Measurements from ENCODE around the gene SLC8A1. TPM values are rescaled to one million over a fixed set of nuclear protein-coding genes. Genes with fewer than 3 reads are reported as not detected.

Gene SLC8A1
- total RNA-seq, 4 donors from 2014 or later, result 8.1 to 22.9 (median 9.3) TPM

DNA sequence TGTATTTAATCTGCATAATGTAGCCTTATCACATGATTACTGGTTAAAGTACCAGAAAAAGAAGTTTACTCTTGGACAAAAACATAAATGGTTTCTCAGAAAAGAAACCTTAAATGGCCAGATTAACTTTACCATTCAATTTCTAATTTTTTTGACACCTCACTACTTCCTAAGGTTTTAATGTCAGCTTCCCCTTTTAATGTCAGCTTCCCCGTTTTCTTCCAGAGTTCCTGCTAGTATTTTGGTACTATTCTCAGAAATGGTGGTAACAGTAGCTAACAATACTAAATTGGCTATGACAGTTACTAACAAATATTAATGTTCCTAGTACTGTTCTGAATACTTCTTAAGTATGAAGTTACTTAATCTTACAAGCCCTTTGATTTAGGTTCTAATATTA, 22.4 kb upstream of the SLC8A1 start:
- WGBS, 2 donors, result 59 to 68% methylated on average over 1 of the region's 1 CpG
- Histone ChIP-seq H3K27me3 (no peaks in the 10 kb centered on the region), H3K27ac (no peak overlapping the region), H3K36me3 (no peaks in the 10 kb centered on the region), H3K9me3 (no peaks in the 10 kb centered on the region), H3K4me3 (no peak overlapping the region), H3K4me1 (no peaks in the 10 kb centered on the region)
- TF ChIP-seq, protein P1, sequence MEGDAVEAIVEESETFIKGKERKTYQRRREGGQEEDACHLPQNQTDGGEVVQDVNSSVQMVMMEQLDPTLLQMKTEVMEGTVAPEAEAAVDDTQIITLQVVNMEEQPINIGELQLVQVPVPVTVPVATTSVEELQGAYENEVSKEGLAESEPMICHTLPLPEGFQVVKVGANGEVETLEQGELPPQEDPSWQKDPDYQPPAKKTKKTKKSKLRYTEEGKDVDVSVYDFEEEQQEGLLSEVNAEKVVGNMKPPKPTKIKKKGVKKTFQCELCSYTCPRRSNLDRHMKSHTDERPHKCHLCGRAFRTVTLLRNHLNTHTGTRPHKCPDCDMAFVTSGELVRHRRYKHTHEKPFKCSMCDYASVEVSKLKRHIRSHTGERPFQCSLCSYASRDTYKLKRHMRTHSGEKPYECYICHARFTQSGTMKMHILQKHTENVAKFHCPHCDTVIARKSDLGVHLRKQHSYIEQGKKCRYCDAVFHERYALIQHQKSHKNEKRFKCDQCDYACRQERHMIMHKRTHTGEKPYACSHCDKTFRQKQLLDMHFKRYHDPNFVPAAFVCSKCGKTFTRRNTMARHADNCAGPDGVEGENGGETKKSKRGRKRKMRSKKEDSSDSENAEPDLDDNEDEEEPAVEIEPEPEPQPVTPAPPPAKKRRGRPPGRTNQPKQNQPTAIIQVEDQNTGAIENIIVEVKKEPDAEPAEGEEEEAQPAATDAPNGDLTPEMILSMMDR (IDR thresholded peaks at IDR 0.05), result no peak
- no peak for TF ChIP-seq POLR2A (IDR thresholded peaks at IDR 0.05)
- no peak for TF ChIP-seq EP300 (IDR thresholded peaks at IDR 0.05)
- no peak for DNase-seq (ENCODE audit: low spot score in 2 of 2)

DNA sequence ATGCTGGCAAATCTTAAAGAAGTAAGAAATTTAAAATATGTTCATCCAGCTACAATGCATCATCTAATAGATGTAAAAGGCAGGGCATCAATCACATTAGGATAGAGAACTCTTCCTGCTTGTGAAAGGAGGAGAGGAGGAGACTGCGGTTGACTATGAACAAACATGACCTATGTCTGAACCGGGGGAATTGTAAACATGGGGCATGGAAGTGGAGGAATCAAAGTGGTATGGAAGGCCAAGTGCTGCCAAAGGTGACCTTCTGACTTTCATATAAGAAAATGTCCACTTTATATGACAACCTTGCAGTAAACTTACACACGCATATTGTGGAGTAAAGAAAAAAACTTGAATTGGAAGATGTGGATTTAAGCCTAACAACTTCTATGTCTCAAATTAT, 20.0 kb upstream of the SLC8A1 start:
- TF ChIP-seq POLR2A (IDR thresholded peaks at IDR 0.05), result no peak
- TF ChIP-seq EP300 (IDR thresholded peaks at IDR 0.05), result no peak
- TF ChIP-seq, protein P1 (IDR thresholded peaks at IDR 0.05), result no peak
- WGBS, 2 donors, result 48 to 60% methylated on average over 3 of the region's 3 CpGs

DNA sequence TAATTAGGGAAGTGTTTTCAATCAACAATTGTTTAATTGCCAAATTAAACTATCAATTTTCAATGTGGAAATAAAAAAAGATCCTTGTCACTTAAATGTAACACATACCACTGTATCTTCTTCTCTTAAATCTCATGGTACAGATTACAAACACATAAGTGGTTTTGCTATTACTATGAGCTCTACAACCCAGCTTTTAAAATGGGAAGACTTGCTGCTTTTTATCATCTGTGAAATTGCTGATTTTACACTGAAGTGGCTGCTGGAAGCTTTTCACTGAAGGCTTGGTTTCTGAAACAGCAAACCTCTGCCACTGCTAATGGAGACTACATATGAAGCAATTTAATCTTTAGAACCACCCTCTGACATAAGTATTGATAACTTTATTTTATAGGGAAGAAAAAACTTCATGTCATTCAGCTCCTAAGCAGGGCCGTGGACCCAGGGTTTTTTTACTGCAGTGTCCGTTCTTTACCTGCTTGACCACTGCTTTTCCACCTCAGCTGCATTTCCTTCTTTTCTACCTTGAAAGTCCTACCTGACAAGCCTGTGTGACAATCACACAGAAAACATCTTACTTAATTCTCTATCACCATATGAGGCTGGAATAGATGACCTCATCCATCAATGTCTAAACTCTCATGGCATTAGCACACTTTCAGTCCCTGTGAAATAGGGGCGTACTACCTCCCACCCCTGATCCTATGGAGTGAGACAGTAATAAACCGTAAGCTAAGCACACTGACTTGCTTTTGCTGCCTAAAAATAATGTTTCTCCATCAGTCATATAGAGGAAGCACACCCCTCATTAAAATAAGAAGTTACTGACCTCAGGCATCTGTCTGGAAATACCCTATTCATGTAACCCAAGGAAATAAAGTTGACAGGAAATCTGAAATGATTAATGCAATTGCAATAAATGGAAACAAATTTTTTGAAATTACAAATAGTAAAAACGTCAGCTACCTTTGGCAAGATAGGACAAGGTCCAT, 19.2 kb upstream of the SLC8A1 start:
- DNase-seq (ENCODE audit: low spot score in 2 of 2), result no peak
- Histone ChIP-seq H3K27ac (no peak overlapping the region), H3K4me1 (no peaks in the 10 kb centered on the region), H3K36me3 (no peaks in the 10 kb centered on the region), H3K9me3 (no peaks in the 10 kb centered on the region), H3K4me3 (no peak overlapping the region), H3K27me3 (no peaks in the 10 kb centered on the region)
- 63 to 65% methylated on average over 5 of the region's 5 CpGs for WGBS, 2 donors
- TF ChIP-seq POLR2A (IDR thresholded peaks at IDR 0.05) (no peak), EP300 (IDR thresholded peaks at IDR 0.05) (no peak)
- TF ChIP-seq, protein P1 (IDR thresholded peaks at IDR 0.05), result no peak

More for the DNA sequence above, 20.0 kb upstream of the SLC8A1 start:
- no peaks in the 10 kb centered on the region for H3K4me1 ChIP-seq
- no peaks in the 10 kb centered on the region for H3K36me3 ChIP-seq
- DNase-seq (ENCODE audit: low spot score in 2 of 2), result no peak
- no peak overlapping the region for H3K4me3 ChIP-seq
- no peak overlapping the region for H3K27ac ChIP-seq
- no peaks in the 10 kb centered on the region for H3K27me3 ChIP-seq
- no peaks in the 10 kb centered on the region for H3K9me3 ChIP-seq

DNA sequence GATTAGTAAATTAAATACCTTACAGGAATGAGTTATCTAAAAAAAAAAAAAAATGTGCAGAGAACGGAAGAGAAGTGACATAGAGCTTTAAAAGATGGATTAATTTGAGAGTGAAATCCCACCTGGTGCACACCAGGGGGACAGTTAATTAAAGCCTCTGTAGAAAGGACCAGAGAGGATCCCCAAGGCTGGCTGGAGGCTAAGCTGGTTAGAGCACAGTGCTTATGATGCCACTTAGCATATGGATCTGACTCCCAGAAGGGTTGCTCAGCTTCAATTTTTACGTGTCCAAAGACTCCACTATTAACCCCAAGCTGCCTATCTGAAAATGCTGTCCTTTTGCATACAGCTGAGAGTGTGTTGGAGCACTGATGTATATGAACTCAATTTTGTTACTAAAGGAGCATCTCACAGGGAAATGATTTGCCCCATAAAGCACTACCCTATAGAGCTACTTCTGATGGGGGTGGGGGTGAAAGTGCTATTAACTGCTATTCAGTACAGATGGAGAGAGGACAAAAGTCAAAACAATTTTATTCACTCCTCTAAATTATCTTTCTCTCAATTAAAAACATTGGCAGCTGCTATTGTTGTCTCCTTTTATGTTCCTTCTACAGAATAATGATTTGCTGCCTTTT, 15.2 kb upstream of the SLC8A1 start:
- TF ChIP-seq POLR2A (IDR thresholded peaks at IDR 0.05) (no peak), EP300 (IDR thresholded peaks at IDR 0.05) (no peak)
- TF ChIP-seq, protein P1 (IDR thresholded peaks at IDR 0.05), result no peak
- WGBS, 2 donors, result 53 to 58% methylated on average over 2 of the region's 2 CpGs
- Histone ChIP-seq H3K36me3 (no peaks in the 10 kb centered on the region), H3K4me3 (no peak overlapping the region), H3K27me3 (no peaks in the 10 kb centered on the region), H3K27ac (no peak overlapping the region), H3K9me3 (no peaks in the 10 kb centered on the region), H3K4me1 (no peaks in the 10 kb centered on the region)
- DNase-seq (ENCODE audit: low spot score in 2 of 2), result no peak

Measured in tibial nerve (tissue), 4 donors.